NCI-H524 (cell line): Measurements from ENCODE around the gene ARL15.

ENCODE experiments used
- DNase-seq, 2 experiments: peaks; one replicate each; lab custom pipeline; 2025; lab: John Stamatoyannopoulos, UW

ARL15 gene

DNA sequence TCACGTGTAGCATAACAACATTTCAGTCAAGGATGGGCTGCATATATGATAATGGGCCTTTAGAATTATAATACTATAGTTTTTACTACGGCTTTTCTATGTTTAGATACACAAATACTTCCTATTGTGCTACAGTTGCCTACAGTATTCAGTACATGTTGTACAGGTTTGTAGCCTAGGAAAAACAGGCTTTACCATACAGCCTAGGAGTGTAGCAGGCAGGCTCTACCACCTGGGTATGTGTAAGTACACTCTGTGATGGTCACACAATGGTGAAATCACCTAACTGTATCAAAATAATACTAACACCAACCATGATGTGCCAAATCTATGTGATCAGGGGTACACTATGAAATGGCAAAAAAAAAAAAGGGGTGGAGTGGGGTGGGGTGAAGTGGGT is 372.9 kb downstream of the ARL15 start:
- no peak for DNase-seq

DNA sequence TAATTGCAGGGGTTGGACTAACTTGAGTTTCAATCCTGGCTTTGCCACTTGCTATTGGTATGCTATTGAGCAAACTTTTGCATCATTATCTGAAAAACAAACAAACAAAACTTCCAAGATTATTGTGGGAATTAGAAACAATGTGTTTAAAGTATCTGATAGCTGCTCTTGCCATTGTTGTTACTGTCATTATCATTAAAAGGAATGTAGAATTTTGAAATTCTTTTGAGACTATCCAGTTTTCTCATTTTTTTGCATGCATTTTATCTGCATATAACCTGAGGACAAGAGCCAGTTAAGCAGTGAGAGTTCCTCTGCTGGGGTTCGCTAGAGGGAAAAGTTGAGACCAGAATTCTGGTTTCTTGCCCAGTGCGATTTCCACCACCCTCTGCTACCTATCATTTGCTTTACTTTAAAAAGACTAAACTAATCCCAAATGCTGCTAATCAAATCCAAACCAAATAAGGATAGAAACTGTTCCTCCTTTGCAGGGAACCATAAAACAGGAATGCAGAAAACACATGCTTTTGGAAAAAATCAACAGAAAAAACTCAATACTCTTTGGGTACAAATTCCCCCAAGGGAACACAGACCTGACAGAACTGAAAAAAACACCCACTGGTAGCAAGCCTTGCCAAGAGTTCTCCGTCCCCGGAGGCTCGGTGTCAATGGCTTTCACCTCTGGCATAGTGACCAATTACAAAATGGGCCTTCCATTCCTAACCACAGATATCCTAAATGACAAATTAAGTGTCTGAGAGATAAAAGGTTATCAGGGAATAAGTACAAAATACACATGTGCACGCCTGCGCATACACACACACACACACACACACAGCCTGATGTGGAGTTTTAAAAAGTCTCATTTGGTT is 373.7 kb downstream of the ARL15 start:
- DNase-seq, result no peak

DNA sequence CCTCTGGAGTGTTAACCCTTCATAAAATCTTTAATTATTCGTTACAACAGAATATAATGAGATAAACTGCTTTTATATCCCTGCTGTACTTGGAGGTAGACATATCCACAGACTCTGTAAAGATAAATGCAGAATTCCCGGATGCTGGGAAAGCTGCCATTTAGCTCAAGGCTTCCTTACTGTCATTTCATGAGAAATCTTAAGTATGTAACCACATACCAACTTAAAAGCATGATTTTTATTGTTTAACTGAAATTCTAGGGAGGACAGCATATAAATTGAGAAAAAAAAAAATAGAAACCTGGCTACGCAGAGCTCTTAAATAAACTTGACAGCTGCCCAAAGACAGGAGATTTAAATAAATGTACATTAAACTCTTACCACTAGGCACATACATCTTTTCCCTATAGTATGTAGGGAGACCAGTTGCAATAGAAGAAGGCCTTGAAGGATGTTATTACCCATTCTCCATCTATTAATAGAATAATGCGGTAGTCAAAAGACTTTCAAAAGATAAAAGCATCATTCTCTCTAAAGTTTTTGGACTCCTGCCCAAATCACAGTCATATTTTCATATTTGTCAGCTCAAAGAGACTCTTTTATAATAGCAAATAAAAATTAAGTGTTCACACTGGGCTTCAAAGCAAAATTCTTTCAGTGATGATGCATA is 376.1 kb downstream of the ARL15 start:
- DNase-seq, result no peak

DNA sequence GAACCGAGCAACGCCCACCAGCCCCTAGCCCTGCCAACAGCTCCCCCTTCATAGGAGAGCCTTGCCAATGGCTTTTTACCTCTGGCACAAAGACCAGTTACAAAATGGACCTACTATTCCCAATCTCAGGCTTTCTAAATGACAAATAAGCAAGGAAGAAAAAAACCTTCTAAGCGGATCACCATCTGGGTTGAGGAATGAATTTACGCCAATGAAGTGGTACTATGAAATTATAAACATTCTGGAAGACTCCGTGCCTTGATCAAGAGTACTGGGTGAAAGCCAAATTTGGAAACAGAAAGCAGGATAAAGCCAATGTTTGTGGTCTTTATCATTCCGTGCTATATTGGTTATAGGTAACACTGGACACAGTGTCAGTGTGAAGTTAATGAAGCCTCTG is 378.0 kb downstream of the ARL15 start:
- no peak for DNase-seq

DNA sequence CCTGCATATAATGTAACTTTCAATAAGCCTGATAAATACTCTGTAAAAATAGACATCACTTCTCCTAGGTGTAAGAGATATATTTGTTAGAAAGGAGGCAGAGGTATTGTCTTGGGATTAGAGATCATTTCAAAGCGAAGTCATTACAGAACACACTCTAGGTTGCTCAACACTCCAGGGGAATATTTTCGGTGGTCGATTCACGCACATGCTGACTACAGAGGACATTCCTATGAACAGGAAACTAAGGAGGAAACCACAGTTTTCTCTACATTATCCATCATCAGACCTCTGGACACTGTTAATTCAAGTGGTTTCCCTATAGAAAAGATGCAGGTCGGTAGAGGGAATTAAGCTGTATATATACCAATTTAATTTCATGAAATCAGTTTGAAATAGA is 379.9 kb downstream of the ARL15 start:
- no peak for DNase-seq

DNA sequence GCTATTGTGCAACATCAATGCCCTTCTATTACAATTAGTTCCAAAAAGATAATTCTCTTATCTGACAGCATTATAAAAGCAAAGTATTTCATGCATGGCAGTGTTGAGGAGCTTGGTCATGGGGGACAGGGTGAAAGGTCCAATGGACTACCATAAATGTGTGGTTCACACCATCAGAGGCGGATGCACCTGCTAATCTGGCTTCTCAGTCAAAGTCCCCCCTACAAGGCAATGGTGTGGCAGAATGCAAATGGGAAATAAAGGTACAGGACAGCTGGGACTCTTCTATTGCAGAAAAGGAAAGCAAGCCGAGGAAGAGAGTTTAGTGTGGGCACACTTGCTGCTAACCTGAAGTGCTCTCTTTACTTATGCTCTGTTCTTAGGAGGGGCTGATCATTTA is 380.8 kb downstream of the ARL15 start:
- DNase-seq, result no peak

DNA sequence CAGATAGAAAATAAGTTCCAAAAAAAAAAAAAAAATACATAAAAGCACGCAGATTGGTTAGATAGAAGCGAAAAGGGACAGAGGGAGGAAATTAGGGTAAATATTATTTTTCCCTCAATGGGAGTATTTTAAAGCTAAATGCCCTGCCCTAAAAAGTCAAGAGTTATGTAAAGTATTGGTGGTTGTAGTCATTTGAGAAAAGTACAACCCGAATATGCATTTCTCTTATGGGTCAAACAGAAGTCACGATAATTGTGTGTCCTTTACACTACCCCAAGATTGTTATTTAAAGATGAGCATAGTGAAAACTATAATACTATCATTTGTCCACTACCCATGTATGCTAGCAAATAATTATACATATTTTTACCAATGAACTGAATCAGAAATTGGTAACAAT is 381.2 kb downstream of the ARL15 start:
- DNase-seq, result no peak

DNA sequence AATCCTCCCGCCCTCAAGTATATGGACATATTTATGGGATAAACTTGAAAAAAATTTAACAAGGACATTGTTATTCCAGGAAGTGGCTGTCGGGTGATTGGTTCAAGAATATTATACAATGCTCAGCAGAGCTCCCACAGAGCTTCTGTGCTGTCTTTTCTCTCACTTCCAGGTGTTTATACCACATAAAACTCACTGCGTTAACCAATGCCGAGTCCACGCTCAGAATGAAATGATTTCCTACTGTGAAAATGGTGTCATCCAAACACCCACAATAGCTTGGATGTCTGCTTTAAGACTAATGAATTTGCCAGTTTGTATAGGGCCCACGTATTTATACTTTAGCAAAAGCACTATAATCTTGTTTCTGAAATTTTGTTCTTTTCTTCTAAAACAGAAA is 381.7 kb downstream of the ARL15 start:
- no peak for DNase-seq

DNA sequence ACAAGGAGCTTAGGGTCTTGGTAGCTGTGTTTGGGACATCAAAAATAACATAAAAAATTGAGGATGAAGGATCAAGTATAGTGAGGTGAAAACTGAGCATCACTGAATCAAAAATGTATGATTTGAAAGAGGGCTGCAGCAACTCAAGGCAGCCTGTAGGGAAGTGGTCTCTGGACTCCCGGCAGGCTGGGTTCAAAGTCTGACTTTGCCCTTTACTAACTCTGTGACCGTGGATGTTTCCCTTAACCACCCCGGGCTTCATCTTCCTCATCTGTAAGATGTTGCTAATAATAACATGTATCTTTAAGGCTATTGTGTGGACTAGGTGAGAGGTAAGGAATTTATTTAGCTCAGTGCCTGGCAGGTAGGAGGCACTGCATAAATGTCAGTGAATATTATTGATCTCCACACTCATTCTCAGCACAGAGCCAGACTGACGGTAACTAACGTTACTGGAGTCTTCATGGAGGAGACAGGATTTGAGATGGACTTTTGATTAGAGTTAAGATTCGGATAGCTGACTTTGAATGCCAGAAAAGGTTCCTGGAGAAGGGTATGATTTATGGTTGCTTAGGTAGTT is 382.6 kb downstream of the ARL15 start:
- no peak for DNase-seq

DNA sequence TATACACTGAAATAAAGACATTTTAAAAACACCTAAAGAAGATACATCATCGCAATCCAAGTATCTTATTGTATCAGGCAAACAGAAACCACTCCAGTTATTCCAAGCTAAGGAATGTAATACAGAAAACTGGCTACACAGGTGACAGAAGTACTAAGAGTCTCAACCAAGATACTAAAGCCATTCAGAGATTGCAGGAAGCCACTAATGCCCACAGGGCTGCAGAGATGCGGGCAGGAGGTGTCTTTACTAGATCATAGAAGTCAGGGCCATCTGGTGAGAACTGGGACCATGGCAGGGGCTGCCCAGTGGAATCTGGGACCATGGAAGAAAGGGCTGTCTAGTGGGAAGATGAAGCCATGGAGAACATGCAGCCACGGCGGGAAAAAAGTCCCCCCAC is 384.3 kb downstream of the ARL15 start:
- no peak for DNase-seq

DNA sequence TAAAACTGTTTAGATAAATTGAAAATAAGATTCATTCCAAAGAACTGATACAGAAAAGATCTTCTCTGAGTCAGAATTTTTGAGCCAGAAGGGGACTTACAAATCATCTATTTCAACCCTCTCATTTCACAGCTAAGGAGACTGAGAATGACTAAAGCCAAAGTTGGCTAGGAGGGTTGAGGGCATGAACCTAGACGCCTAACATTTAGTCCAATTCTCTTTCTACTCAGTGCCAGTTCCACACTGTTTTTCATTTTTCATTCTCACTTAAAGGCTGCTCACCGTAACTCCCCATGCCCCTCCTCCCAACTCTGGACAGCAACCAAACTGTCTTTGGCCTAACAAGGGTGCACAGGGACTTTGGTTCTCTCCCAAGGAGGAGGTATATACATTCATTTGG is 386.0 kb downstream of the ARL15 start:
- peak in 1 of 2 experiments; percentile 24 for DNase-seq

DNA sequence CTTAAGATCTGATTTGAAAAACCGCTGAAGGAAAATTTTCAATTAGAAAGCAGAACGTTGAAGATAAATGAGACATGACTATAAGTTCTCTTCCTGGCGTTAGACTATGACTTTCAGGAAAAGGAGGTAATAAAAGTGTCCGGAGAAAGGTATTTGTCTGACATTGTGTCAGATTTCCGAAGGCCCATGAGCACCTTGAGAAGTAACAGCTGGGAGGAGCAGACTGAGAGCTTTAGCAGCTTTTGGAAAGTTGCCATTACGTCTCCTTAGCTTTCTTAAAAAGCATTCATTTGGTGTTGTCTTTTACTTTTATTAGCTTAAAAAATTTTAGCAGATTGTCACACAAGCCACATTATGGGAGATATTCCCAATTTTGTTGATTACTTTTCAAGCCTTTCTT is 386.4 kb downstream of the ARL15 start:
- DNase-seq, result peak; percentile 26 to 80

DNA sequence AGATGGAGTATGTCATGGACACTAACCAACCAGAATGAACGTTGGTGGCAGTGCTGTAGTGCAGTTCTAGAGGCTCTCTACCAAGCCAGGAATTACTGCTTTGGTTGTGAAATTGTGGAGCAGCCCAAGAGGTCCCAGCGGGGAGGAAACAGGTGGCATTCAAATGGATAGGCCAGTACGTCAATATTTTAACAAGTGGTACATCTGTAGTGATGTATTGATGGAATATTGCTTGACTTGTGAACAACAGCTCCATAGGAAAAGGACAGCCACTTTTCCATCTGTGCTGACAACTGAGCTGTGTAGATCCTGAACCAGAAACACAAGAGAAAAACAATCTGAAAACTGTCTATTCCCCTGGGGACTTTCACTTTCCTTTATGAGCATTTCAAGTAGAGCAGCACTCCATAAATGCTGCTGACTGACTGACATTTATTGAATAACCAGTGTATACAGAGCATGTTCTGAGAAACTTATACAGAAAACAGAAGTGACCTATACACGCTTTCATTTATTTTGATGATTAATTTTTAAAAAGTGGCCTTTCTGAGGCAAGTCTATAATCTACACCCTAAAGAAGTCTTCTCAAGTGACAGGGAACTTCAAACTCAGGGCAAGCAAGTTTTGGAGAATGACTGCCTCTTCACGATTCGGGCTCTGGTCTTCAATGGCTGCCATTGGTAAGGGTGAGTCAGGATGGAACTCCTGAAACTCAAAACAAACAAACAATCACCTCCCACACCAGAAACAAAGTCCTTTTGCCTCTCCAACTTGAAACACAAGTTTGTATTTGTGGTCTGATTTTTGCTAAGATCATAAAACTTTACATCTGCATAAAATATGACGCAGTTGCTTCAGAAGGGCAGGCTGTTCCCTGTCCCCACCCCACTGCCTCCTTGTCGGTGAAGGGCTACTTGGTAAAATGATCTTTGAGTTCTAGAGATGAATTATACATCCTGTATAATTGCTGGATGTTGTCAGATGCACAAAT is 387.6 kb downstream of the ARL15 start:
- DNase-seq, result peak in 1 of 2 experiments; percentile 18

DNA sequence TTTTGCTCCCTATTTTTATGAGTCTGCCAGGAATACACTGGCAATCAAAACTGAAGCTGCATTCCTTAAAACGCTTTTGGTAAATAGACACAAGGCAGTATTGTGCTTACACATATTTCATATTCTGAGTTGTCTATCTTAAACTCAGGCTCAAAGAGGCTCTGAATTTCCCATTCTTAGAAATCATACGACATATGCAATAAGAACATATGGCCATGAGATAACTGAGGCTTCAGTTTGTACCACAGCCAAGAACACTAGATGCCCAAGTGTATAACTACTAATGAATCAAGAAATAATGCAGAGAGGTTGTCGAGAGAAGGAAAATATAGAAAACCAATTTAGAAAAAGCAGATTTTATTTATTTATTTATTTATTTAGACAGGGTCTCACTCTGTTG is 392.5 kb downstream of the ARL15 start:
- no peak for DNase-seq

DNA sequence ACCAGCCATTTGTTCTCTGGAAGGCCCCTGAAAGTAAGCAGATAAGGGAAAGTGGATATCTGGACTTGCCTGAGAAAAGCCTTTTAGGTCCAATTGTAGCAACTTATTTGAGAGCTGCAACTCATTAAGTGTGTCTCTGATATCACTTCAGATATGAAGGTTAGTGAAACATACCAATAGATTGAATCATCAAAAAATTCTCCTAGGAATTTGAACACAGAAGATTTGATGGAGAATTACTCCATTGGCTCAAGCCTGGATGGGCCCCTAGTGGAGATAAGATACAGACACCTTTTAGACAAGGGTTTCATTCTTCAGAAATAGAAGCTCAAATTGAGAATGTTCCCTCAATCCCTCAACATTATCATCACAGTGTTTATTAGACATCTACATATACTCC is 393.3 kb downstream of the ARL15 start:
- DNase-seq, result no peak

DNA sequence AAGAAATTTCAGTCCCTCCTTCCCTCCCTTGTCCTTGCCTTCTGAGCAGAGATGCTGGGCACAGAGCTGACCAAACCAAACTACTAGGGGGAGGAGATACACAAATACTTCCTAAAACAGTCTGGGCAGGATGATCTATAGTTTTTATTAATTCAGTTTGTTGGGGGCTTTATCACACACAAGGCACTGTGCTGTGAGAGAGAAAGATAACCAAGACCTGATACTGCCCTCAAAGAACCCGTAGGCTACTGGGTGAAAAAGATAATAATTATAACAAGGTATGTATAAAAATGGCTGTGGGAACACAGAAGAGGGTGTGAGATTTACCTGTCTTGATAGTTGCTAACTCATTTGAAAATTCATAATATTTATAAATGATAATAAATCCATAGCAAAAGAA is 395.3 kb downstream of the ARL15 start:
- no peak for DNase-seq

DNA sequence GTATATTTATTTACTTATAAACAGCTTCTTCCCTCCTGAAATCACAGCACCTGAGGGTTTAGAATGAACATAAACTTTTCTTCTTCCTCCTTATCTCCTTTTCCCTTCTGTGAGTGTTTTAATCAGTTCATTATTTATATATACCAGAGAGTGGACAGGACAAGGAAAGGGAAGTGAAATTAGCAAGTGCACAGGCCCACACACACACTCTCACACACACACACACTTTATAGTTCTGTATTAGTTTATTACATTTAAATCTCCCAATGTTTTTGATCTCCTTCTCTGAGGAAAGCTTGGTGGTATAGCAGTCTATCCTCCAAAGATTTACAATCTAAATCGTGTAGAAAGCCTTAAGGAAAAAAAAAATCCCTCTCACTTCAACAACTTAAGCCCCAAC is 396.4 kb downstream of the ARL15 start:
- no peak for DNase-seq

DNA sequence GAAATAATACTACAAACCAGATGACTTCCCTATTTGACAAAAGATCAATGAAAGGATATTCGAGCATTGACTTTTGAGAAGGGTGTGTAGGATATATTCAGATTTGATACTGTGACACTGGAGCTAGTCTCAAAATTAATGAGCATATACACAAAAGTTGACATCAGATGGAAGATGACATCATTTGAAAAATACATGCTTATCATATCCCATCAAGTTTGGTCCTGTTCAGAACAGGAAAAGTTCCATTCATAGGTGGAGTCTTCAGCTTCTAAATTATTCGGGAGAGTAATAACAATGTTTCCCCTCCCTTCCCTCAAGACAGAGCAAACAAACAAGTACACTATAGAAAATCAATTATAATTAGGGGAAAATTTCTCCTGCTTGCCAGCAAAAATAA is 401.6 kb downstream of the ARL15 start:
- no peak for DNase-seq

DNA sequence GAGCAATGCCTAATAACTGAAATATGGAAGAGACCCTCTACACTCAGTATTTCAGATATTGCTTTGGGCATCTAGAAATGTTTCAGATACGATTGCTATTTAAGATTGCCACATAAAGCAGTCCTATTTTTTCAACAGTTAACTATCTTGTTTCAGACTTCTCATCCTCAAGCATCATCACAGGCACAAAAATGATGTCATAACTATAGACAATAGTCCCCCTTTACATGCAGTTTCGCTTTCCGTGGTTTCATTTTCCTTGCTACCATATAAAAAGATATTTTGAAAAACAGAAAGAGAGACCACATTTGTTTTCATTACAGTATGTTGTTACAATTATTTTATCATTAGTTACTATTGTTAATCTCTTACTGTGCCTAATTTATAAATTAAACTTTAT is 402.5 kb downstream of the ARL15 start:
- no peak for DNase-seq

DNA sequence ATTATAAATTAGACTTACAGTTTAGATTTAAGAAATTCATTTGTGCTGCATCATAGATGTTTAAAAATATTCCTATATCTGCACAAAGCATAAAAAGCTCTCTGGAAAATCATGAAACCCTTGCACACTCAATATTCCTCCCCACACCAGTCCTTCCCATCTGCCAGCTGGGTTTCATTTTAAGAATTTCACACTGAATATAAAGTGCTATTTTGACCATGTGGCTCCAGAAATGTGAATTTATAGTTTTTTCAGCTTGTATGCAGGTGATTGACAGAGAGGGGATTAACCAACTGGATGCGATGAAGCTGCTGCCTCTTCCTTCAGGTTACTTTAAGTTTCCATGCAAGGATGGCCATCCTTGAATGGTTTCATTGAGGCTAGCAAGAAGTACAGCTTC is 403.6 kb downstream of the ARL15 start:
- no peak for DNase-seq

DNA sequence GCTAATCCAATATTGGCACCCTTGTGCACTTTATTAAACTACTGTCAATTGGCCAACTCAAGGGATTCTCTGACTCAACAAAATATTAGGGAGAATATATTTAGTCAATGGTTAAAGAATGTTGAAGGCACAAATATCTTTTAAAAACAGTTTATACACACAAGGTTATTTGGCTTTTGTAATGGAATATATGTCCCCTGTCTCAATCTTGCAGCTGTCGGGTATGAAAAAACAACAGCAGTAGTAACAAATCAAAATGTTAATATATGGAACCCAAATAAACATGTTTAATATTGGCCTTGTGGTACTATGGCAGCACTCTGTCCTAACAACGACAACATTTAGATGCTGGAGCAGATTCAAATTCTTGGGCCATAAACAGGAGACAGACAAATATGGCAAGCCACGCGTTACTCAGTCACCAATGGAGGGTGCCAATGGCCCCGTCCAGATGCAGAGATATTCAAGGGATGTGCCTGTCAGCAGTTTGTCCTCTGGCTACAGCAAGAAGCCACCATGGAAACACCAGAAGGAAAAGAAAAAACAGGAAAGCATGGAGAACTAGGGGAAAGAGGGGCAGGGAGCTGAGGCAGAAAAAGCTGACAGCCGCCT is 408.0 kb downstream of the ARL15 start:
- no peak for DNase-seq

DNA sequence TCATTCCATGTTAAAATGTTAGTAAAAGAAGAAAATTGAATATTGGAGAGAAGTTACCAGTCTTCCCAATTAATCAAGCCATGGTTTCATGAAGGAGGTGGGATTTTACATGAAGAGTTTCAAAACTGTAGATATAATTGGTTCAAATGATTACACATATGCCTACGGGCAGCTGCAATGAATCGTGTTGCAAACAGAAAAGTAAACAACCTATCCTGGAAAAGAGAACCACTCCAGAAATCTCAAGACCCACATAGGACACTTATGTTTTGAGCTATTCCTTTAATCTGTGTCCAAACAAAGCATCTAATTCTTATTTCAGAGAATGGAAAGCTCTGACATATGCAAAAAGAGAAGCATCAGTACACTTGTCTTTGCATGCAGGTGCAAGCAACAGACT is 409.7 kb downstream of the ARL15 start:
- no peak for DNase-seq
